T1000 (cell line): Measurements from ENCODE around the gene PDLIM5.
"Not testable (repeated sequence)": the region's sequence is repeated elsewhere in the genome, so short reads cannot be mapped to it uniquely, and the experiment has no call there.

Source experiments
- DNase-seq: peaks from one replicate; lab custom pipeline; 2025; ENCODE audit warnings: mixed read lengths; lab: John Stamatoyannopoulos, UW

PDLIM5 gene

GRCh38 chr4:94497690-94498089 is 45.9 kb downstream of the PDLIM5 start:
- no peak for DNase-seq

GRCh38 chr4:94498502-94498901 is 46.8 kb downstream of the PDLIM5 start:
- no peak for DNase-seq

DNA sequence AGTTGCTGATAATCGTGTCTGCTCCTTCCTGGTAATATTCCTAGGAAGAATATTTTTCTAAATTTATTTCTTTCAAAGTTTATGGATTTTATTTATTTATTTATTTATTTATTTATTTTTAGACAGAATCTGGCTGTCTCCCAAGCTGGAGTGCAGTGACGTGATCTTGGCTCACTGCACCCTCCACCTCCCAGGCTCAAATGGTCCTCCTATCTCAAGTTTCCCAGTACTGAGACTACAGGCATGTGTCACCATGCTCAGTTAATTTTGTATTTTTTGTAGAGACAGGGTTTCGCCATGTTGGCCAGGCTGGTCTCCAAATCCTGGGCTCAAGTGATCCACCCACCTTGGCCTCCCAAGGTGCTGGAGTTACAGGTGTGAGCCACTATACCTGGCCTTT is 48.9 kb downstream of the PDLIM5 start:
- no peak for DNase-seq

- DNase-seq, result no peak
Observed at GRCh38 chr4:94504545-94504944, 52.8 kb downstream of the PDLIM5 start.

GRCh38 chr4:94506822-94507221 is 55.1 kb downstream of the PDLIM5 start:
- no peak for DNase-seq

- DNase-seq, result no peak
Observed at GRCh38 chr4:94507281-94507680, 55.5 kb downstream of the PDLIM5 start.

DNA sequence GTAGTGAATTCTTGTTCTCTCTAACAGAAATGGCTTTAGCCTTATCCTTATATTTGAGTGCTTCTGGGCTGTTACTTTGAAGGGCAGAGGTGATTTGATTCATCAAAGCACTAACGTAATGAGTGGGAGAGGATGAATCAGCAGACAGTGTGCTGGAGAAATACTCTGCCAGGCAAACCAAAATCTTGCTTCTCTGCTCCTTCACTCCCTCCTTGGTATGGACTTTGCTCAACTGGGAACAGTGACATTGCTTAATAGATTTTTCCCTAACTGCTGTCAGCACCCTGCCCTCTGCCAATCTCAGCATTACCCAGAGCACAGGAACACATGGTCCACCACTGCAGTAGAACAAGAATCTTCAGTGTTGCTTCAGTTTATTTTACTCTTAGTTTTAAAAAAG is 56.0 kb downstream of the PDLIM5 start:
- no peak for DNase-seq

GRCh38 chr4:94508296-94508695 is 56.6 kb downstream of the PDLIM5 start:
- DNase-seq, result no peak

DNA sequence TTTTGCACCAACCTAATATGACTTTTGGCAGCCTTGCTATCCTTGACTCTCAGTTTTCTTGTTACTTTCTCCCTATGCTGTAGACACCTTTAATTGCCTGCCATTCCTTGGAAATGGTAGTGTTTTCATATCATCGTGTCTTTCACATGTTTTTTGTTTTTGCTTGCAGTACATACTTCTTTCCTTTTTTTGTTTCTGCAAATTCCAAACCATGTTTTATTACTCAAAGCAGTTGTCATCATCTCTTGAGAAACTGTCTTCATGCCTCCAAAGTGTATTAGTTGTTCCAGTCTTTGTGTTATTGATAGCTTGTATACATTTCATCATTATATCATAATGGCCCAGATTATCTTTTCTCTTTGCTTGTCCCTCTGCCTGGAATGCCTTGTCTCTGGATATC is 57.1 kb downstream of the PDLIM5 start:
- DNase-seq, result no peak

- no peak for DNase-seq
Observed at GRCh38 chr4:94511591-94511990, 59.8 kb downstream of the PDLIM5 start.

GRCh38 chr4:94513532-94513931 is 61.8 kb downstream of the PDLIM5 start:
- not testable (repeated sequence) for DNase-seq

DNA sequence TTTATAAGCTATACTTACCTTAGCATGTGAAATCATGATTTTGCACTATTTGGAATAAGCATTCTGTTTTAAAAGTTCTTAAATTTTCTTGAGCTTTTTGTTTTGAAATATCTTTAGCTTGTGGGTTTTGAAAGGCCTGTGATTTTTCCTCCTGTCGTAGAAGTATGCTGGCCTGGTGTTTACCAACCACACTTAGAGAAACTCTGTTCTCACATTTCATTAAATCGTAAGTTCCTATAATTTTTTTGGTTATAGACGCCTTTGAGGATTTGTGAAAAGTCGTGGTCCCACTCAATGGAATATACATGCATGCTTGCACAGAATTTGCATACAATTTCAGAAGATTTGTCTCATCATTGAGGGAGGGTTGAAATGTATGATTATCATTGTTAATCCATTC is 63.6 kb downstream of the PDLIM5 start:
- no peak for DNase-seq

- DNase-seq, result no peak
Observed at GRCh38 chr4:94516067-94516466, 64.3 kb downstream of the PDLIM5 start.

GRCh38 chr4:94516999-94517398 is 65.3 kb downstream of the PDLIM5 start:
- DNase-seq, result no peak

DNA sequence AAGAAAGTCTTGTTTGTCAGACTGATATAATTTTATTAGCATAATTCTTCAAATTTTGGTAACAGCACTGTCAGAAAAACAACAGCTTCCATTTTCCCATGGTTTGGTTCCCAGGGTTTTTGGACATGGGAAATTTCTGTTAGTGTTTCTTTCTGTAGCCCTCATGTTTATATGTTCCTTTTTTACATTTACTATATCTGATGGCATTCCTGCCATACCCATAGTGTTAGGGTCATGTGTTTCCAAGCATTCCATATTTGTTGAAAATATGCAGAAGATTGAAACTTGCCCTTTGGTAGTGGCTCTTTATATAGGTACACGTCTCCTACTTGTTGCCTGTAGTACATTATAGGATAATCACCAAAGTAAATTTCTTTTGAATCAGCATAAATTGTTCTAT is 65.8 kb downstream of the PDLIM5 start:
- no peak for DNase-seq

DNA sequence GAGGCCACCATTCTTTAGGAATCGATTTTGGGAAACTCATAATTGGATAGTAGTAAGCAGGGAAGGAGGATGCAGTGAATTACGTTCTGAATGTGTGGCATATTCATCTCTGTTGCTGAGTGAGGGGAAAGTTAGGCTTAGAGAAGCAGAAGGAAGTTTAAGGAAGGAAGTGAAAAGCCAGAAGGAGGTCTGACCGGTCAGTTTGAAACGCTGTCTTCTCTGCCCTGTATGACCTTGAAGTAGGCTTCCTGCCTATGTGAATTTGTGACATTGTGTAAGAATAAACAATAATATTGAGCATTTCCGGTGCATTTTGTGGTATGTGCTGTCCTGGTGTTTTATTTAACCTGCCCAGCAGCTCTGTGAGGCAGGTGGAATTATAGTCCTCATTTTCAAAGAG is 67.3 kb downstream of the PDLIM5 start:
- DNase-seq, result no peak

DNA sequence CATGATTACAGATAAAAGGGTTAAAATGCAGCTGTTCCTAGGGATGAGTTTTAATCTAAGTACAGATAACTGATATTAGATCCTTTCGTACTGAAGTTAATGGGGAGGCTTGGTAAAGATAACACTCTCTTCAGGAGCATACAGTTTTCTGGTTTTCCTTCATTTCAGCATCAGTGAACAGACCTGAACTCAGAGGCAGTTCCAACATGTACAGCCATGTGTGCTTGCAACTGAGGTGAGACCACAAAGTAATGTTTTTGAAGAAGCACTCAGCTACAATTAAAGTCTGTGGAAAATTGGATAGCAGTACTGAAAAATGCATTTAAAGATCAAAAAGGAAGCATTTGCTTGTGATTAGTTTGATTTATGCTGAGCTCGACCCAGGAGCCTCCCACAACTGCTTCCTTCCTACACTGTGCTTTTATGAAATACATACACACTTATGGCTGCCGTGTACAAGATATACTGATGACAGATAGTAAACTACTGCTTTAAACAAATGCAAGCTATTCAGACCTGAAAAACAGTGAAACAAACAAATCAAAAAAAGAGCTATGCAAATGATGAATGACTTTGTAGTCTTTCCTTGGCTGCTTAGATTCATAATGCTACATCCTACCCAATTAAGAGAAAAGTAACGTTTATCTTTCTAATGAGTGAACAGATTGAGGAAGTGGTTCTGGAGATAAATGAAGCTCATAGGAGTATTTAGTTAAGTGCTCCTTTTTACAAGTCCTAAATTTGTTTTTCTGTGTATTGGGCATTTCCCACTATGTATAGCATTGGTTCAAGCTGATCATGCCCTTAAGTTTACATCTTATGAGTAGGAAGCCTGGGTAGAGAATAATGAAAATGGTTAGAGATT is 68.4 kb downstream of the PDLIM5 start:
- no peak for DNase-seq

DNA sequence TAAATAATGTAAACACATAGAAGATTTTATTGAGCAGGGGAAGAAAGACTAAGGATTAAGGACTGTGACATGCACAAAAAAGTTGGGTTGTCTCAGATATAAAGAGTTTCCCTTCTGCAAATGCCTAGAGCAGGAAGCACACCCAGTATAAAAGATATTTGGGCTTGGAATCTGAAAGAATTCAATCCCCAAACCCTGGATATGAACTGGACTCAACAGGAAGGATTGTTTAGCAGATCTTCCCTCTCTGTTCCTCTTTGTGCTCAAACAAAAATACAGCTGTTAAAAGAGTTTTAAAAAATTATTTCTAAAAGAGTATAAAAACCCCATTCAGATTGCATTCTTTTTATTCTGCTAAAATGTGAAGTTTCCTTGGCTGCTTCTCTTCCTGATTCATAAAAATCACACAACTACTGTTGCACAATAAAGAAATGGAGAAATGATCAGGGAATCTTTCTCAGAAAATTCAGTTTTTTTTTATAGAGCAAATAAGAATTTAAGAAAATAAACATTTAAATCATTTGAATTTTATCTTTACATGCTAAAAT is 71.4 kb downstream of the PDLIM5 start:
- no peak for DNase-seq

- no peak for DNase-seq
Observed at GRCh38 chr4:94523617-94524016, 71.9 kb downstream of the PDLIM5 start.

DNA sequence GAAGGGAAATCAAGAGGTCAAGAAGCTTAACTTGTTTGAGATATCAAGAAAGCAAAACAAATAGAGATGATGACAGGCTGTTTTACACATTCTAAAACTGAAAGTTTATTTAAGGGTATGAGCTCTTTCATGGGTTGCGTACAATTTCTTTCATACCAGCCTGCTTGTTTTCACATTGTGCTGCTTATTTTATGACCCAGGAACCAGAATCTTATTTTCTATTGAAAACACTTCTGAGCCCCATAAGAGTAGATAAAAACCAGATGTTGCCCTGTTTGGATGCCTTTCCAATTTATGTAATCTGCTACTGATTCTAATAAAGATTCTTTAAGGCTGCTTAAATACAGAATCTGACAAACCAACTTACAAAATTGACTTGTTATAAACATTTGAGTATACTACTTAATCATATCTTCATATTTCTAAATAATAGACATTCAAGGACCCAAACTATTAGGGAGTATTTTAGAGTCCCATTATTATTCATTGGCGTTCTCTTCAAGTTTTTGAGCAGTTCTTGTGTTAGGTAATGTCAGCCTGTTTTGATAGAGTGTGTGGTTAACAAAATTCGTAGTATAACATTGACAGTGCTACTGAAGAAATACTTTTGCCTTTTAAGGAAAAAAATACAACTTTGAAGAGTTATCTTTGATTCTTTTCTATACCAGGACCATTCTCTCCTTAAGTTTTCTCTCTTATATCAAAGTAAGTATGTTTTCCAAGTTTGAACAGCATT is 74.4 kb downstream of the PDLIM5 start:
- DNase-seq, result no peak

- DNase-seq, result no peak
Observed at GRCh38 chr4:94527556-94528233, 76.0 kb downstream of the PDLIM5 start.

- DNase-seq, result no peak
Observed at GRCh38 chr4:94528792-94529451, 77.2 kb downstream of the PDLIM5 start.
